HG03025 (cell line): ENCODE measurements around the gene CTSC.

Source experiments
- ATAC-seq: cut with Tn5 transposase; IDR thresholded peaks from one replicate; pipeline ENCODE4 v1.9.1; 2021; ENCODE audit warnings: mild to moderate bottlenecking, moderate library complexity; ENCODE audit not compliant: unreplicated experiment, low FRiP score

CTSC gene

GRCh38 chr11:88353835-88354496, 16.4 kb upstream of the CTSC start:
- no peak for ATAC-seq

- no peak for ATAC-seq
These were observed 15.8 kb upstream of the CTSC start for GRCh38 chr11:88353386-88353785.

- ATAC-seq, result no peak
These were observed 14.6 kb upstream of the CTSC start for GRCh38 chr11:88352139-88352538.

- ATAC-seq, result no peak
These were observed 11.3 kb upstream of the CTSC start for GRCh38 chr11:88348870-88349269.

GRCh38 chr11:88345949-88346348, 8.4 kb upstream of the CTSC start:
- ATAC-seq, result no peak

- no peak for ATAC-seq
These were observed 7.9 kb upstream of the CTSC start for GRCh38 chr11:88345408-88345807.

GRCh38 chr11:88344869-88345268, 7.3 kb upstream of the CTSC start:
- no peak for ATAC-seq

GRCh38 chr11:88341522-88342251, 4.2 kb upstream of the CTSC start:
- ATAC-seq, result no peak

- no peak for ATAC-seq
These were observed 2.9 kb upstream of the CTSC start for GRCh38 chr11:88340366-88340935.

- ATAC-seq, result peak; percentile 2
These were observed 592 bp upstream of the CTSC start for GRCh38 chr11:88337987-88338668.

GRCh38 chr11:88335284-88335683, 2.3 kb downstream of the CTSC start:
- ATAC-seq, result no peak

GRCh38 chr11:88333862-88334261, 3.7 kb downstream of the CTSC start:
- ATAC-seq, result no peak

GRCh38 chr11:88332851-88333250, 4.7 kb downstream of the CTSC start:
- no peak for ATAC-seq

- no peak for ATAC-seq
These were observed 6.6 kb downstream of the CTSC start for GRCh38 chr11:88330826-88331428.

- ATAC-seq, result no peak
These were observed 7.8 kb downstream of the CTSC start for GRCh38 chr11:88329563-88330250.

- ATAC-seq, result no peak
These were observed 9.9 kb downstream of the CTSC start for GRCh38 chr11:88327462-88328143.

GRCh38 chr11:88327061-88327460, 10.5 kb downstream of the CTSC start:
- ATAC-seq, result no peak

- ATAC-seq, result no peak
These were observed 11.4 kb downstream of the CTSC start for GRCh38 chr11:88326099-88326498.

- ATAC-seq, result no peak
These were observed 12.8 kb downstream of the CTSC start for GRCh38 chr11:88324562-88325345.
